Breast epithelium (tissue), 4 donors: ENCODE measurements around the gene ABCG2. TPM values are rescaled to one million over a fixed set of nuclear protein-coding genes. Genes with fewer than 3 reads are reported as not detected.

Experiments used
- DNase-seq, 2 donors: peaks; one replicate each; pipeline ENCODE4 v3.0.0-alpha.2; 2019; ENCODE audit warnings: low spot score in 2 of 2
- H3K27ac ChIP-seq, 2 donors: fragments of 200-600 bp; sonication (generic) in 1 of 2; one replicate each; pipeline ENCODE4 v1.5.1; 2016 to 2019; ENCODE audit warnings: mild to moderate bottlenecking in 1 of 2
- H3K27me3 ChIP-seq, 2 donors: fragments of 200-600 bp; sonication (generic) in 1 of 2; one replicate each; pipeline versions ENCODE4 v1.5.1 to v1.6.0; 2017 to 2019; ENCODE audit warnings: control low read depth in 1 of 2, mild to moderate bottlenecking in 1 of 2
- H3K36me3 ChIP-seq: fragments of 200-600 bp; one replicate; pipeline ENCODE4 v1.5.1; 2019
- H3K4me1 ChIP-seq, 2 donors: fragments of 200-600 bp; sonication (generic); one replicate each; pipeline ENCODE4 v1.5.1; 2016 to 2019; ENCODE audit warnings: control low read depth in 1 of 2
- H3K4me3 ChIP-seq, 3 donors: fragments of 200-600 bp; sonication (generic); 1 replicate in 2 of 3; 2 replicates in 1 of 3; pipeline ENCODE4 v1.5.1; 2016 to 2019; ENCODE audit warnings: mild to moderate bottlenecking in 3 of 3, moderate library complexity in 2 of 3
- H3K9me3 ChIP-seq, 2 donors: fragments of 200-600 bp; sonication (generic) in 1 of 2; one replicate each; pipeline ENCODE4 v1.5.1; 2016 to 2019; ENCODE audit warnings: control low read depth in 1 of 2
- CTCF ChIP-seq, 3 donors: fragments of 450-650 bp; IDR thresholded peaks; one replicate each; pipeline ENCODE4 v1.5.1; 2016 to 2017; ENCODE audit warnings: antibody characterized with exemption in 3 of 3, mild to moderate bottlenecking in 3 of 3, moderate library complexity in 3 of 3
- POLR2A ChIP-seq: fragments of 450-650 bp; IDR thresholded peaks from one replicate; pipeline ENCODE4 v1.6.1; 2016; ENCODE audit warnings: antibody characterized with exemption, mild to moderate bottlenecking, moderate library complexity
- POLR2AphosphoS5 ChIP-seq, 3 donors: sonication (generic); formaldehyde crosslinking; IDR thresholded peaks; one replicate each; pipeline ENCODE4 v1.6.1; 2017; ENCODE audit warnings: antibody characterized with exemption in 3 of 3
- intact Hi-C: fragments of 100-400 bp; cut with DNase I; formaldehyde crosslinking; loops from one replicate; pipeline ENCODE4 v1.15.1; 2023; ENCODE audit warnings: low total_unique reads
- total RNA-seq, 3 donors: library from RNA; depleted of rRNA; stranded (reverse); fragments of >200 nt; gene quantifications; one replicate each; pipeline ENCODE4 v1.1.0, GENCODE V29; 2016

The ABCG2 gene
- total RNA-seq, 3 donors from 2014 or later: 2.6 to 8.6 (median 6.9) TPM

DNA sequence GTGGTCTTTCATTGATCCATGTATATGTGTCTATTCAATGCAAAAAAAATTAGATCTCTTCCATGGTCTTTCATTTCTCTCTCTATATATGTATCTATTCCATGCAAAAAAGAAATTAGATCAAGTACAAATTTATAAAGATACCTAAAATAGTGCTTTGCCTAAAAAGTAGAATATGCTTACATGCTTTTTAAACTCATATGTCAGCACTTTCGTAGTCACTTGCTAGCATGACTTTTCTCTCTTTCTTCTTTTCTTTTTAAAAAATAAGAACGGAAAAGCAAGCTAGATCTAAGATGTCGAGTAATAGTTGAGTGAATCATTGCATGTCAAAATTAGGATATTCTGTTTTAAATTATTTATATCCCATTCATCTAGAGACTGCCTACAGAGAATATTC is 100.1 kb downstream of the ABCG2 start:
- DNase-seq: no peak
- Histone ChIP-seq H3K27me3 (no peaks in the 10 kb centered on the region), H3K9me3 (no peaks in the 10 kb centered on the region), H3K27ac (no peak overlapping the region), H3K4me1 (no peaks in the 10 kb centered on the region), H3K36me3 (peaks cover 4% of the 10 kb centered on the region), H3K4me3 (no peak overlapping the region)
- TF ChIP-seq POLR2A (no peak), CTCF (IDR thresholded peaks at IDR 0.05) (no peak), POLR2AphosphoS5 (IDR thresholded peaks at IDR 0.05) (no peak)
- intact Hi-C loops: no loop called here

- TF ChIP-seq CTCF (IDR thresholded peaks at IDR 0.05): peak in 2 of 3 donors; percentile 25 to 46
- no peak for TF ChIP-seq POLR2A
- TF ChIP-seq POLR2AphosphoS5 (IDR thresholded peaks at IDR 0.05): no peak
- Histone ChIP-seq H3K4me1 (no peaks in the 10 kb centered on the region), H3K36me3 (peaks cover 4% of the 10 kb centered on the region), H3K27me3 (no peaks in the 10 kb centered on the region), H3K9me3 (no peaks in the 10 kb centered on the region), H3K27ac (no peak overlapping the region), H3K4me3 (no peak overlapping the region)
- intact Hi-C loops: no loop called here
- DNase-seq: no peak
Measured at GRCh38 chr4:88054901-88055300, 103.5 kb downstream of the ABCG2 start.

- Histone ChIP-seq H3K4me1 (no peaks in the 10 kb centered on the region), H3K36me3 (peaks cover 4% of the 10 kb centered on the region), H3K27ac (no peak overlapping the region), H3K9me3 (no peaks in the 10 kb centered on the region), H3K27me3 (no peaks in the 10 kb centered on the region), H3K4me3 (no peak overlapping the region)
- TF ChIP-seq CTCF (IDR thresholded peaks at IDR 0.05) (no peak), POLR2AphosphoS5 (IDR thresholded peaks at IDR 0.05) (no peak), POLR2A (no peak)
- intact Hi-C loops: no loop called here
- no peak for DNase-seq
Measured at GRCh38 chr4:88054229-88054628, 104.2 kb downstream of the ABCG2 start.

DNA sequence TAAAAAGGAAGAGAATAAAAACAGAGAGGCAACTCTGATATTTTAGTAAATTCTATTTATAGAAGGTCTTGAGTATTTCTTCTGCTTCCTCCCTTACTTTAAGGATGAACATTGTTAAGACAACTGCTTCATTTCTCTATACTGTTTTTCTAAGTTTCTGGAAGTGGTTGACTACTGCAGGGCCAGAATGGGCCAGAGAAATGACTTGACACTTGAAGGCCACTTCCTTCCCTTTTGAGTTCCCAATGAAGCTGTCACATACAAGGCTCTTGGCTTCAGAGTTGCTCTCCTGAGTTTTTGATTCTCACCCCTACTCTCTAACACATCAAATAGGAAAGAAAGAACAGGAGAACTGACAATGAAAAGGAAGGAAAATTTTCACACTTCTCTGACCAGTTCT is 113.4 kb downstream of the ABCG2 start:
- H3K27ac ChIP-seq: no peak overlapping the region

More for the DNA sequence above, 113.4 kb downstream of the ABCG2 start:
- Histone ChIP-seq H3K4me1 (no peaks in the 10 kb centered on the region), H3K4me3 (no peak overlapping the region), H3K36me3 (peaks cover 6% of the 10 kb centered on the region), H3K9me3 (no peaks in the 10 kb centered on the region), H3K27me3 (no peaks in the 10 kb centered on the region)
- no peak for TF ChIP-seq POLR2AphosphoS5 (IDR thresholded peaks at IDR 0.05)
- TF ChIP-seq CTCF (IDR thresholded peaks at IDR 0.05): no peak
- TF ChIP-seq POLR2A: no peak
- no peak for DNase-seq
- intact Hi-C loops: no loop called here
